Colon (tissue), 2 donors: ENCODE measurements around the gene FOXO3B.
"Not testable (repeated sequence)": the region's sequence is repeated elsewhere in the genome, so short reads cannot be mapped to it uniquely, and the experiment has no call there.

Experiments
- FAIRE-seq: peaks from 2 replicates; lab custom pipeline; 2012; peaks lifted over from hg19 to GRCh38; lab: Jason Lieb, UNC
- donor health status: control.
- donor health status: control.

Gene FOXO3B

DNA sequence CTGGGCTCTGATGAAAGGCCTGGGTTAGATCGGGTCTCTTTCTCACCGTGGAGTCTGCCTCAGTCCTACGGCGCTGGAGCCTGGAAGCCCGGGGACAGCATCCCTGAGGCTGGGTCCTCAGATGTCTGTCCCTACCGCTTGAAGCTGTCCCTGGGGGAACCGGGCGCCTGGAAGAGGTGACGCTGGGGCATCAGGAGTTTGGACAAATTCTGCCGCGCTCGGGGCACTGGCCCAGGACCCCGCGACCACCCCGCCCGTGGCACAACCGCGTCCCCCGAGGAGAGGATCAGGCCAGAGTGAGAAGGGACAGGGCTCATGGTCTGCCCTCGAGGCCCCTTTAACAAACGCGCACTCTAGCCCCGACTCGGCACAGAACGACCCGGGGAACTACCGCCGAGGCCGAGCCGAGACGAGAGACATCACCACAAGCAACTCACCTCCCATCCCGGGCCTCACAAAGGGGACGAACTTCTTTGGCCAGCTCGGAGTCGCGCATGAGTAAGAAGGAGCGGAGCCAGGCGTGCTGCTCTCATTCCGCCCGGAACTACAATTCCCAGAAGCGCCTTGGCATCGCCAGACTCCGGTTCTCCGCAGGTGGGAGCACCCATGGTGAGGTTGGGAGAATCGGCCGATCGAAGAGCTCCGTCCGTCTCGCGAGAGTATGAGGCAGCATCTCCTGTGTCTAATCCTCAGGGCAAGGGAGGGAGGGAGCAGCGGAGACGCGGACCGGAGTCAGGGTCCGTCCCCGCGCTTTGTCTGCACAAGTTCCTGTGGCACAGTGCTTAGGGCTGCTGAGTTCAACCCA, at the start of gene FOXO3B:
TSS of gene FOXO3B (minus strand) at position 548 of the 805 bp plus-strand sequence. CDS start 663 bp downstream, outside the sequence.
- FAIRE-seq, result not testable (repeated sequence)

- FAIRE-seq, result not testable (repeated sequence)
These were observed 41.4 kb upstream of the FOXO3B start for GRCh38 chr17:18723509-18723908.

- FAIRE-seq, result not testable (repeated sequence)
These were observed 40.5 kb upstream of the FOXO3B start for GRCh38 chr17:18722612-18723011.

DNA sequence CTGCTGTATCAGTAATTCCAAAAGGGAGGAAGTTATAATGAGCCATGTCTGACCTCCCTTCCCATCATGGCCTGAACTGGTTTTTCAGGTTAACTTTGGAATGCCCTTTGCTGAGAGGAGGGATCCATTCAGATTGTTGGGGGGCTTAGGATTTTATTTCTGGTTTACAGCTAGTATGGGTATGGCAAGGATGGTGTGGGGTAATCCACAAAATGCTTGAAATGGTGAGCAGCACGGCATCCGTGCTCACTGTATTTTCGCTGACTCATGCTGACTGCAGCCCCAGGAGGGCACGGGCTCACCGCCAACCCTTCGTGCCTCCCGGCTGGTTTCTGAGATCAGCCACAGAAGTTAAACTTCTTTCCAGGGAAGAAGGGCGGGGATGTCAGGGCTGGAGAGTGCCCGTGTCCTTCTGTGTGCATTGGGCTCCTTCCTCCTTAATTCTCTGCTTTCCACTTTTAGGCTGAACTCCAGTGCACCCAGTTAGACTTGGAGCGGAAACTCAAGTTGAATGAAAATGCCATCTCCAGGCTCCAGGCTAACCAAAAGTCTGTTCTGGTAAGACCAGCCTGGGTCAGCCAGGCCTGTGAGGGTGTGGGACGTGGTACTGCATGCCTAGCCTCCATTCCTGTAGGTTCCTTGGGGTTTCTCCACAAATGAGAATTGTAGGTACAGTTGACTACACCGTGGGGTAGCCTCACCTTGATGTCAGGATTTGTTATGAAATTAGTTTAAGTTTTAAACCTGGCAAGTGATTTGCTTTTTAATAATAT, 39.8 kb upstream of the FOXO3B start:
- not testable (repeated sequence) for FAIRE-seq

DNA sequence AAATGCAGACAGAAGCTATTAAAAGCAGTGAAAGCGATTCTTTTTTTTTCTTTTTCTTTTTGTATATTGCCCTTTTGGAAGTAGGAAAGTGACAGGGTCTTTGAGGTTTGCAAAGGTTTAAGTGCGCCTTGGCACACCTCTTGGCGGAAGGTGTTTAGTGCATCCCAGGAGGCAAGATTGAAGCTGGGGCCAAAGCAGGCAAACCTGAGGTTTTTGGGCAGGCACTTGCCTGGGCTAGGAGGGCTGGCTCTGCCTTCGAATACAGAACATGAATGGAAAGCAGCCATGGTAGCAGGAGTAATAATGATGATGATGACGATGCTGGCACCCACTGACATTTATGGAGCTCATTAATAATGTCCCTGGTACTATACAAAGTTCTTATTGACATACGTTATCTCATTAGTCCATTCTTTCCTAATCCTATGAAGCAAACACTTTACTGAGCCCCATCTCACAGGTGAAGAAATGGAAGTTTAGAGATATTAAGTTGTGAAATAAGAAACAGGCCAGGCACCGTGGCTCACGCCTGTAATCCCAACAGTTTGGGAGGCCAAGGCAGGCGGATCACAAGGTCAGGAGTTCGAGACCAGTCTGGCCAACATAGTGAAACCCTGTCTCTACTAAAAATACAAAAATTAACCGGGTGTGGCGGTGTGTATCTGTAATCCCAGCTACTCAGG, 37.5 kb upstream of the FOXO3B start:
- not testable (repeated sequence) for FAIRE-seq

GRCh38 chr17:18718643-18719427, 36.7 kb upstream of the FOXO3B start:
- not testable (repeated sequence) for FAIRE-seq

- peak; percentile 45 for FAIRE-seq
These were observed 30.4 kb upstream of the FOXO3B start for GRCh38 chr17:18712354-18712999.

DNA sequence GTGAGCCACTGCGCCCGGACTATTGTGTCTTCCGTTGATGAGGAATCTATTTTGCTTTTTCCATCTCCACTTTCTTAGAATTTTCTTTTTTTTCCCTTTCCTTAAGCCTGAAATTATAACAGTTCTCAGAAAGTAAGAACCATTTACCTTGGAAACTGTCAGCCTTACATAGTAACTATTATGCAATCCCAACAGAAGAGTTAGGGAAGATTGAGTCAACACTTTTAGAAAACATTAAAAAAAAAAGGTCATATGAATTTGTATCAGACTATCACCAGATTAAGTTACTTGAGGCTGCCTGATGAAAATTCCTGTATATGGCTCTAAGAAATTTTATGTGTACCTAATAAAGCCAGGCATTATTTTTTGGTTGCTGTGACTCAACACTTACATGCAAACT, 26.1 kb upstream of the FOXO3B start:
- not testable (repeated sequence) for FAIRE-seq

DNA sequence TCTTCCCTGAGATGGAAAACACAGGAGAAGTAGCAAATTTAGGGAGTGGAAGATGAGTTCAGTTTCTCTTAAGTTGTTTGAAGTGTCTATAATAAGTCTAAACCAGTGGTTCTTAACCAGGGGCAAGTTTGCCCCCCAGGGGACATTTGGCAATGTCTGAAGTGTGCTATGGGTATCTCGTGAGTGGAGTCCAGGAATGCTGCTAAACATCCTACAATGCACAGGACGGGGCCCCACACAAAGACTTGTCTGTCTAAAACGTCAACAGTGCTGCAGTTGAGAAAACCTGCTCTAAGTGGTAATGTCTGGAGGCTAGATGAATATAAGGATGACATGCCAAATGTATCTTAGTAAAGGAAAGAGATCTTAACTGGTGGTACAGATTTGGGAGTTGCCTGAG, 23.8 kb upstream of the FOXO3B start:
- FAIRE-seq, result not testable (repeated sequence)

DNA sequence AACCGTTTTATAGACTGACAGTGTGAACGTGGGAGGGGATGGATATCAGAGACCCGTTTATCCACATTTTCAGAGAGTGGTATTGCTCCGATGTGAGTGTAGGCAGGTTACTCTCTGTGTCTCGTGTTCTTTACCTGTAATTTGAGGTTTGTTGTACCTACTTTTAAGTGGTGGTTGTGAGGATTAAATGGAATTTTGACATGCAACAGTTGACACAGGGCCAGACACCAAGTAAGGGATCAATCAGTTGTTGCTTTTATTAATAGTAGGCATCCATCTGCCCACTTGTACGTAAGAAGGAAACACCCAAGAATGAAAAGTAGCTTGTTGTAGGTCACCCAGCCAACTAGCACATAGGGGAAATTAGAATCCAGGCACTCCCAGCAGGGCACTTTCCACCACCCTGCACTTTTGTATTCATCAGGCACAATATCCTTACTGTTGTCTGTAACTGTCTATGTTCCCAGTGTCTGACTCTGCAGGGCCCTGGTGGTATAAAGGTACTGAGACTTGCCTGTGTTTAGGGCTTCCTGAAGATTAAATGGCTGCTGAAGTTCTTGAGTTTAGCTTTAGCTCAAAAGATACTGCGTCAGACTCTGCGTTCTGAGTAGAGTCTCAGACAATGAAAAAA, 16.5 kb upstream of the FOXO3B start:
- FAIRE-seq, result not testable (repeated sequence)

- not testable (repeated sequence) for FAIRE-seq
These were observed 13.0 kb upstream of the FOXO3B start for GRCh38 chr17:18695143-18695542.

DNA sequence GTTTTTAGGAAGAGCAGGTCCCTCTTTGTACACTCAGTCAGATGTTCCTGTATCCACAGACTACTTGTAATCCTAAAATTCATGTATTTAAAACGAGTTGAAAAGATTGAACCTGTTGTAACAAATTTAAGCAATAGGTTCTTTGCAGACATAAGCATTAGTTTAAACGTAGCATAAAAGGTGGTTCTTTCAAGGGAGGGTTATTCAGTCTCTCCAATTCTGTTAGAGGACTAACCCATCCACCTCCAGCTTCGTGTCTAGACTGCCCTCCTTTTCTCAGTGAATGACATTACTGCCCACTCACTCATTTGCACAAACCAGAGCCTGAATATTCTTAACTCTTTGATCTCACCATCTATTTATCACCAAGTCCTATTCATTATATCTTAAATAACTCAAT, 554 bp upstream of the FOXO3B start:
- FAIRE-seq, result not testable (repeated sequence)

- not testable (repeated sequence) for FAIRE-seq
These were observed 4.7 kb downstream of the FOXO3B start for GRCh38 chr17:18677381-18677780.

DNA sequence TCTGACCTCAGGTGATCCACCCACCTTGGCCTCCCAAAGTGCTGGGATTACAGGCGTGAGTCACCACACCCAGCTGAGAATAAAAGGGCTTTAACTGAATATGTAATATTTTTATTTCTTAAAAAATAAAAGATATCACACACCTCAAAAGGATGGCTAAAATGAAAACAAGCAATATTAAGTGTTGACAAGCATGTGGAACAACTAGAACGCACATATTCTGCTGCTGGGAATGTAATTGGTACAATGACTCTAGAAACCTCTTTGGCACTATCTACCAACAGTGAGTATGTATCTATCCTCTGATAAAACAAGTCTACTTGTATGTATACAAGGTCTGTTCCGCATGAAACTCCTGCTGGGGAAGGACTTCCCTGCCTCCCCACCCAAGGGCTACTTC, 5.2 kb downstream of the FOXO3B start:
- FAIRE-seq, result not testable (repeated sequence)

GRCh38 chr17:18672395-18673227, 9.5 kb downstream of the FOXO3B start:
- FAIRE-seq, result not testable (repeated sequence)

GRCh38 chr17:18668625-18669024, 13.5 kb downstream of the FOXO3B start:
- FAIRE-seq, result not testable (repeated sequence)

DNA sequence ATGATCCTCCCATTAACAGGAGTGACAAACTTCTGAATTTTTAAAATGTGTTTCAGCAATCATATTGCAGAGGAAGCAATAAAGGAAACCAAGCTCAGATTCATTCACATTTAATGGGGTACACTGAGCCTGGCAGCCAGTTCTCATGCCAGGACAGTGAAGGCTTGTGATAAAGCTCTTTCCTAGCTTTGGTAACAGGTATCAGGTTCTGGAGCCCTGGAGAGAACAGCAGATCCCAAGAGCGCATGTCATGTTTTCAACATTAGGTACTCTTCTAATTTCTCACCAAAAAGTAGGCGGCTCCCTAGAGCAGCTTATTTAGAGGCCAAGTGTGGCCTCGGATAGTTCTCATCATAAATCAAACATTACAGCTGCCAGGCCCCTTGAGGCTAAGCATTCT, 14.6 kb downstream of the FOXO3B start:
- FAIRE-seq, result not testable (repeated sequence)

GRCh38 chr17:18666326-18666725, 15.8 kb downstream of the FOXO3B start:
- FAIRE-seq, result not testable (repeated sequence)

- not testable (repeated sequence) for FAIRE-seq
These were observed 20.0 kb downstream of the FOXO3B start for GRCh38 chr17:18661924-18662624.
